ENCODE measurements around the gene FAM163B.
"Not testable (repeated sequence)": the region's sequence is repeated elsewhere in the genome, so short reads cannot be mapped to it uniquely, and the experiment has no call there.

The FAM163B gene

DNA sequence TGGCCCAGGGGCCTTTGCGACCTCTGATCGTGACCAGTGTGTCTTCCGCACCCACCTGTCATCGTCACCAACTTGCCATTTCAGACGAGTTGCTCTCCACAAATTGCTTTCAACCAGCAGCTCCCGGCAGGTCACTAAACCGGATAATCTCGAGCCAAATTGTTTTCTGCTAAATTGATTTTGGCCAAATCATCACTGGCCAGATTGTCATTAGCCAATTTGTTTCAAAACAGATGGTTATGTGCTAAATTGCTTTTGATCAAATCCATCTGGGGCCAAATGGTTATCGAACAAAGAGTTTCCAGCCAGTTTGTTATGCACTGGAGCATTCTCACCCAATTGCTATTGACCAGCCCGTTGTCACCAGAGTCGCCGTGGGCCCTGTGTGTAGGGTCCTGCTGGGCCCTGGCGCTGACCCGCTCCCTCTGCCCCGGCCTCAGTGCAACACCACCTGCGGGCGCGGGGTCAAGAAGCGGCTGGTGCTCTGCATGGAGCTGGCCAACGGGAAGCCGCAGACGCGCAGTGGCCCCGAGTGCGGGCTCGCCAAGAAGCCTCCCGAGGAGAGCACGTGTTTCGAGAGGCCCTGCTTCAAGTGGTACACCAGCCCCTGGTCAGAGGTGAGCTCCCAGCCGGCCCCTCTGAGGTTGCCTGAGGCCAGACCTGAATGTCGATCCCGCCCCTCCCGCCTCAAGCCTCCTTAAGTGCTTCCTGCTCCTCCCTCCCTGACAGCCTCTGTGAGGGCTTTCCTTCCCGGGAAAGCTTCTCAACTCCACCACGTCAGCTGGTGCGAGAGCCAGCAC is 39.1 kb downstream of the FAM163B start:
- DNase-seq (ENCODE audit: low read depth in 1 of 2, low spot score in 1 of 2), result no peak

DNA sequence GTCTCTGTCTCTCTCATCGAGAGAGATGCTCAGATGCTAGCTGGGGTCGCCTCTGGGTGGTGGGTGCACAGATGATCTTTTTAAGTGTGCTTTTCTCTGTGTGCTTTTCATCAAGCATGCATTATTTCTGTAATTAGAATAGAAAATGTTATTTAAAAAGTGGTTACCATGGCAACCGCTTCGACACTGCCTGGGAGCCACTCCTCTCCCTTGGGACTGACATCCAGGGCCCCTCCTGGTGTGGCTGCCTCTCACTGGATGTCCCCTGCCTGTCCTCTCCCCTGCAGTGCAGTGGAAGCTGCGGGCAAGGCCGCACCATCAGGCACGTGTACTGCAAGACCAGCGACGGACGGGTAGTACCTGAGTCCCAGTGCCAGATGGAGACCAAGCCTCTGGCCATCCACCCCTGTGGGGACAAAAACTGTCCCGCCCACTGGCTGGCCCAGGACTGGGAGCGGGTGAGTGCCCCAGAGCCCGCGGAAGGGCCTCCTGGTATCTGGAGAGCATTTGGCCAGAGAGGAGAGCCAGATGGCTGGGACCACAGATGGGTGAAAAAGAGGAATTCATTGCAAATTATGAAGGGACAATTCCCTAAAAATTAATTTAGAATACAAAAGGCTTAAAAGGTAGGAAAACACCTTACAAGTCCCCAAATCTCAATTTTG is 39.9 kb downstream of the FAM163B start:
- no peak for DNase-seq (ENCODE audit: low read depth in 1 of 2, low spot score in 1 of 2)

GRCh38 chr9:133568186-133568585 is 41.0 kb downstream of the FAM163B start:
- no peak for DNase-seq (ENCODE audit: low read depth in 1 of 2, low spot score in 1 of 2)

- no peak for DNase-seq (ENCODE audit: low read depth in 1 of 2, low spot score in 1 of 2)
Measured at GRCh38 chr9:133566817-133567216, 42.4 kb downstream of the FAM163B start.

- DNase-seq (ENCODE audit: low read depth in 1 of 2, low spot score in 1 of 2), result no peak
Measured at GRCh38 chr9:133566382-133566781, 42.8 kb downstream of the FAM163B start.

DNA sequence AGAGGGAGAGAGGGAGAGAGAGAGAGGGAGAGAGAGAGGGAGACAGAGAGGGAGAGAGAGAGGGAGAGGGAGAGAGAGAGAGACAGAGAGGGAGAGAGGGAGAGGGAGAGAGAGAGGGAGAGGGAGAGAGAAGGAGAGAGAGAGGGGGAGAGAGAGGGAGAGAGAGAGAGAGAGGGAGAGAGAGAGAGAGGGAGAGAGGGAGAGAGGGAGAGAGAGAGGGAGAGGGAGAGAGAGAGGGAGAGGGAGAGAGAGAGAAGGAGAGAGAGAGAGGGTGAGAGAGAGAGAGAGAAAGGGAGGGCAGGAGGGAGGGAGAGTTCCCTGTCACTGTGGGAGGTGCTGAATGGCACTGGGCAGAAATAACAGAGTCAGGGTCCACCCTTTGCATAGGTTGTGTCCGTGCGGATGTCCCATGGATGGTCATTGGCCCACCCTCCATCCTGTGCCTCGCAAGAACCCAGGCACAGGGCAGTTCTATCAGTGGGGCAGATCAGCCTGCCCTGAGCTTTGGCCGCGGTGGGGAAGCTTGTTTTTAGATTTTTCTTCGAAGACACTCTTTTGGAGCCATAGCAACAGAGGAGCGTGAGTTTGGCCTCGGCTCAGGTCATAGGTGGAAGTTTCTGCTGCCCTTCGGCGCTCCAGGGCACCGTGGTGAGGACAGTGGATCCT is 44.6 kb downstream of the FAM163B start:
- no peak for DNase-seq (ENCODE audit: low read depth in 1 of 2, low spot score in 1 of 2)

DNA sequence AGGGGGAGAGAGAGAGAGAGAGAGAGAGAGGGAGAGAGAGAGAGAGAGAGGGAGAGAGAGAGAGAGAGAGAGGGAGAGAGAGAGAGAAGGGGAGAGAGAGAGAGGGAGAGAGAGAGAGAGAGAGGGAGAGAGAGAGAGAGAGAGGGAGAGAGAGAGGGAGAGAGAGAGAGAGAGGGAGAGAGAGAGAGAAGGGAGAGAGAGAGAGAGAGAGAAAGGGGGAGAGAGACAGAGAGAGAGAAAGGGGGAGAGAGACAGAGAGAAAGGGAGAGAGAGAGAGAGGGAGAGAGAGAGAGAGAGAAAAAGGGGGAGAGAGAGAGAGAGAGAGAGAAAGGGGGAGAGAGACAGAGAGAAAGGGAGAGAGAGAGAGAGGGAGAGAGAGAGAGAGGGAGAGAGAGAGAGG is 45.4 kb downstream of the FAM163B start:
- not testable (repeated sequence) for DNase-seq (ENCODE audit: low read depth in 1 of 2, low spot score in 1 of 2)

GRCh38 chr9:133563291-133563796 is 45.8 kb downstream of the FAM163B start:
- DNase-seq (ENCODE audit: low read depth in 1 of 2, low spot score in 1 of 2), result no peak

- no peak for DNase-seq (ENCODE audit: low read depth in 1 of 2, low spot score in 1 of 2)
Measured at GRCh38 chr9:133562611-133563290, 46.4 kb downstream of the FAM163B start.

DNA sequence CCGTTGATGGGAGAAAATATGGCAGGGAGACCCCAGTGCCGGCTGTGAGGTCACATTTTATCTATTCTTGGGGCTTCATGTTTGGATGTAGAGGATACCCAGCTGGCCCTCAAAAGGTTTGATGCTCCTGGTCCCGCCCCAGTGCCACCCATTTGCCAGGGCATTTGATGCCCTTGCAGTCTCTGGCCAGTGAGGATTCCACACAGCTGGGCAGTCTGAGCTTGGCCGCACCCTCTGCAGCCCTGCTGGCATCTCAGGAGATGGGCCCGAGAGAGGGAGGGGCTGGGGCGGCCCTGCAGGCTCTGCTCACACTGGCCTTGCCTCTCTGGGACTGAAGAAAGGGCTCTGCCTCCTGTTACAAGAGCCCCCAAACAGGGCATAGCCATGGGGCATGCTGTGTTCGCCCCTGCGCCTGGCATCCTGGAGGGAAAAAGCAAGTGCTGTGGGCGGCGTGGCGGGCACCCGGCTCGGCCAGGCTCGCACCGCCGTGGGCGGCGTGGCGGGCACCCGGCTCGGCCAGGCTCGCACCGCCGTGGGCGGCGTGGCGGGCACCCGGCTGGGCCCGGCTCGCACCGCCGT is 47.1 kb downstream of the FAM163B start:
- no peak for DNase-seq (ENCODE audit: low read depth in 1 of 2, low spot score in 1 of 2)

DNA sequence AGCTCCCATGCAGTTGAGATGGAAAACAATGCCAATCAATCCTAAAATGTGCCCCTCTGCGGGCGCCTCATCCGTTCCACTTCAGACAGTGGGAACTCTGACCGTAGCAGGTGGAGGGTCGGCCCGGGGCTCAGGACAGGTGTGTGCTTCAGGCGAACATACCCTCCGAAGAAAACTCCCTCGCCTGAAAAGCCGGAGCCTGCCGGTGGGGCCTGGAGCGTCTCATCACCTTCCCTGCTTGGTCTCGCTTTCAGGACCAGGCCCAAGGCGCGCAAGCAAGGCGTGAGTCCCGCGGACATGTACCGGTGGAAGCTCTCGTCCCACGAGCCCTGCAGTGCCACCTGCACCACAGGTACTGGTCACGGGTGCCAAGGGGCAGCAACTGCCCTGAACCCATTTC is 48.2 kb downstream of the FAM163B start:
- DNase-seq (ENCODE audit: low read depth in 1 of 2, low spot score in 1 of 2), result no peak

DNA sequence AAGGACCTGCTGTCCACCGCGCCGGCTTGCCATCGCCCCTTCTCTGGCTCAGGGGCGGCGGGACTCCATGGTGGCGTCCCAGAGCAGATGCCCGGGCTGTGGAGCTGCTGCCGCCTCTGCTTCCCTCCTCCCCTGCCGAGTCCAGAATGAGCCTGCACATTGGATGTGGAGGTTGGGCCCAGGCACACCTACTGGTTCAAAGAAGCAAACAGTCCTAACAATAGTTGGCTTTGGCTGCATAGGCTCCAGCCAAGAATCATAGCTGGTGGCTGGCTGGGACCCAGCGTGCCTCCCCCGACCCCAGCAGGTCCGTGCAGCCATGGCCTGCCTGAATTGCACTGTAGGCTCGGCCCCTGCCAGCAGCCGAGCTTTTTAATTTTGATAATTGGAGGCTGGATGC is 48.9 kb downstream of the FAM163B start:
- DNase-seq (ENCODE audit: low read depth in 1 of 2, low spot score in 1 of 2), result no peak

GRCh38 chr9:133558191-133559126 is 50.7 kb downstream of the FAM163B start:
- no peak for DNase-seq (ENCODE audit: low read depth in 1 of 2, low spot score in 1 of 2)

DNA sequence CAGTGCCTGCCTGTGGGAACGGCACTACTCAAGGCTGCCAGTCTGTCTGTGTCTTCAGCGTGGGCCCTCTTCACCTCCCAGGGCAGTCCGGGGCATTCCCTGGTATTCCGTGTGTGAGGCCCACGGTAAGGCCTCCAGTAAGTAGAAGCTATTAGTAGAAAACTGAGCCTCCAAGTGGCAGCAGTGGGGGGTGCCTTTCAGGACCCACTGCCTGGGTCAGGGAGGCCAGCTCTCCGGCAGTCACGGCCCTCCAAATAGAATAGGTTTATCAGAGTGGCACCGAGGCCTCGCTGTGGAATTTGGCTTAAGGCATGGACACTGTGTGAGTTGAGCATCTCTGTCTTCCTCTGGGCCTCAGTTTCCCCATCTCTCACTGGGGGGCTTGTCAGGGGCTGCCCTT is 51.6 kb downstream of the FAM163B start:
- DNase-seq (ENCODE audit: low read depth in 1 of 2, low spot score in 1 of 2), result no peak

GRCh38 chr9:133556354-133556753 is 52.8 kb downstream of the FAM163B start:
- no peak for DNase-seq (ENCODE audit: low read depth in 1 of 2, low spot score in 1 of 2)

- no peak for DNase-seq (ENCODE audit: low read depth in 1 of 2, low spot score in 1 of 2)
Measured at GRCh38 chr9:133554729-133555128, 54.5 kb downstream of the FAM163B start.

- no peak for DNase-seq (ENCODE audit: low read depth in 1 of 2, low spot score in 1 of 2)
Measured at GRCh38 chr9:133553973-133554713, 55.0 kb downstream of the FAM163B start.

DNA sequence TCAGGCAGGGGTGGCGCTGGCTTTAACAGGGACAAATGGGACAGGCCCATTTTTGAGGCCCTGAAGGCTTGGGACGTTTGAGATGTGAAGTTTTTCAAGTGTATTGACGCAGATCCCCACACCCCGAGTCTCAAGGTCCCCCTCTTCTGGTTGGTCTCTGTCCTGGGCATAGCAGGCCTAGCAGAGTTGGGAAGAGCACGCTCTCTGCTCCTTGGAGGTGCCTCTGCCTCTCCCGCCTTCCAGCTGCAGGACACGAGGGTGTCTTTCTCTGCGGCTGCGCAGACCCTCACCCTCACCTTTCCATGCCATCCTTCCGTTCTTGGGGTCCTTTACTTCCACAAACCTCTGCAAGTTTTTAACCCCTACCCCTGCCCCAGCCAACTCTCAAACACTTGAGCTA is 56.1 kb downstream of the FAM163B start:
- no peak for DNase-seq (ENCODE audit: low read depth in 1 of 2, low spot score in 1 of 2)

- DNase-seq (ENCODE audit: low read depth in 1 of 2, low spot score in 1 of 2), result no peak
Measured at GRCh38 chr9:133552236-133552635, 57.0 kb downstream of the FAM163B start.
